Gastrocnemius medialis (tissue), 4 donors: ENCODE measurements around the gene LRRC31.

Source experiments
- CTCF ChIP-seq, 5 experiments: fragments of 450-650 bp in 3 of 5; fragments of 200-600 bp in 2 of 5; sonication (generic) in 2 of 5; IDR thresholded peaks in 4 of 5; conservative IDR thresholded peaks in 1 of 5; 1 replicate in 4 of 5; 2 replicates in 1 of 5; pipeline ENCODE4 v1.5.1; 2016 to 2019; ENCODE audit warnings: antibody characterized with exemption in 5 of 5, mild to moderate bottlenecking in 3 of 5, moderate library complexity in 3 of 5
- POLR2A ChIP-seq, 2 donors: fragments of 450-650 bp; IDR thresholded peaks; one replicate each; pipeline ENCODE4 v1.6.1; 2017; ENCODE audit warnings: antibody characterized with exemption in 2 of 2, mild to moderate bottlenecking in 2 of 2, moderate library complexity in 2 of 2

GRCh38 chr3:169879845-169880575, 10.3 kb upstream of the LRRC31 start:
- no peak for TF ChIP-seq CTCF (IDR thresholded peaks at IDR 0.05 in 4 of 5, conservative IDR thresholded peaks at IDR 0.05 in 1 of 5)
- TF ChIP-seq POLR2A (IDR thresholded peaks at IDR 0.05) = no peak
